ENCODE measurements around the gene CTLA4. TPM values are rescaled to one million over a fixed set of nuclear protein-coding genes. Genes with fewer than 3 reads are reported as not detected.
"Not testable (repeated sequence)": the region's sequence is repeated elsewhere in the genome, so short reads cannot be mapped to it uniquely, and the experiment has no call there.

The CTLA4 gene
- total RNA-seq, 1 donor from 2014 or later: not detected

- peaks cover 13% of the 10 kb centered on the region for H3K4me1 Mint-ChIP-seq (ENCODE audit: unreplicated experiment)
- H3K27ac Mint-ChIP-seq: no peak overlapping the region
- H3K4me3 Mint-ChIP-seq: no peak overlapping the region
- no peaks in the 10 kb centered on the region for H3K9me3 Mint-ChIP-seq
- no peak for TF ChIP-seq CTCF (conservative IDR thresholded peaks at IDR 0.05)
- H3K27me3 Mint-ChIP-seq: peaks cover 22% of the 10 kb centered on the region
- DNase-seq (ENCODE audit: extremely low spot score, unreplicated experiment): no peak
- H3K36me3 Mint-ChIP-seq: no peaks in the 10 kb centered on the region
These were observed 6.5 kb downstream of the CTLA4 start for GRCh38 chr2:203873921-203874631.

GRCh38 chr2:203875471-203875870 lies 7.9 kb downstream of the CTLA4 start:
- Mint-ChIP-seq H3K4me3 (no peak overlapping the region), H3K27me3 (peaks cover 12% of the 10 kb centered on the region), H3K36me3 (no peaks in the 10 kb centered on the region), H3K9me3 (no peaks in the 10 kb centered on the region), H3K27ac (no peak overlapping the region), H3K4me1 (ENCODE audit: unreplicated experiment) (peaks cover 6% of the 10 kb centered on the region)
- DNase-seq (ENCODE audit: extremely low spot score, unreplicated experiment): no peak
- no peak for TF ChIP-seq CTCF (conservative IDR thresholded peaks at IDR 0.05)

DNA sequence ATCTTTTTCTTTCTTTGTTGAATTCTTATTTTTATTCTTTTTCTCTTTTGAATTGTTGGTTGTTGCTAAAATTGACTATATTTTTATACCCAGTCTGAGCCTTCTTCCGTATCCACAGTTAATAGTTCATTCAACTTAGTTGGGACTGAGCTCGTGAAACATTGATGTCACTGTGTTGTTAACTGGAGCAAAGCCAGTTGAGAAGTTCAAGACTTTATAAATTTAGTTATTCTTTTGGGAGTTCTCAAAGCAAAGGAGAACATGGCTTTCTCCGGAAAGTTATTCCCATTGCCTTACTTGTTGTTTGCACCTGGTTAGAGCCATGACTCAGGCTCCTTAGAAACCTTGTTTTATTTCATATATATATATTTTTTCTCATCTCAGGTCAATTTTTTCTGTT lies 8.8 kb downstream of the CTLA4 start:
- Mint-ChIP-seq H3K4me3 (no peak overlapping the region), H3K27me3 (peaks cover 8% of the 10 kb centered on the region), H3K4me1 (ENCODE audit: unreplicated experiment) (peaks cover 6% of the 10 kb centered on the region), H3K36me3 (no peaks in the 10 kb centered on the region), H3K9me3 (no peaks in the 10 kb centered on the region), H3K27ac (no peak overlapping the region)
- no peak for TF ChIP-seq CTCF (conservative IDR thresholded peaks at IDR 0.05)
- no peak for DNase-seq (ENCODE audit: extremely low spot score, unreplicated experiment)

DNA sequence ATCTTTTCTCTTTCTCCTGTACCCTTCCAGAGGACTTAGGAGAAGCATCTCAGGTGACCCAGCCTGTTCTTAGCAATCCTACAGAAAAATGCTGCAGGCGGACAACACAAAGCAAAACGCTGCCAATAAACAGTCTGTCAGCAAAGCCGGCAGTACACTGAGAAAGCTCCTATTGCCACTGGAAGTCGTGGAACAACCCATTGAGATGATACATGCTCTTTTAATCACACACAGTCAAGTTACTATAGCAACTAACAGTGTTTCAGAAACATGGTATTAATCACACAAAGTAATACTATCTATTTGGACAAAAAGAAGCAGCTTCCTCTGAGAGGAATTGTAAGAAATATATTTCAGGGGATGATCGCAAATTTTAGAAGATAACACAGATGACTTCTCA lies 10.5 kb downstream of the CTLA4 start:
- Mint-ChIP-seq H3K36me3 (no peaks in the 10 kb centered on the region), H3K27me3 (peaks cover 4% of the 10 kb centered on the region), H3K4me1 (ENCODE audit: unreplicated experiment) (peaks cover 6% of the 10 kb centered on the region), H3K4me3 (no peak overlapping the region), H3K27ac (no peak overlapping the region), H3K9me3 (no peaks in the 10 kb centered on the region)
- TF ChIP-seq CTCF (conservative IDR thresholded peaks at IDR 0.05): no peak
- DNase-seq (ENCODE audit: extremely low spot score, unreplicated experiment): no peak

GRCh38 chr2:203880557-203881125 lies 13.1 kb downstream of the CTLA4 start:
- Mint-ChIP-seq H3K36me3 (no peaks in the 10 kb centered on the region), H3K4me3 (no peak overlapping the region), H3K4me1 (ENCODE audit: unreplicated experiment) (peaks cover 6% of the 10 kb centered on the region), H3K27ac (no peak overlapping the region), H3K9me3 (no peaks in the 10 kb centered on the region), H3K27me3 (peaks cover 4% of the 10 kb centered on the region)
- TF ChIP-seq CTCF (conservative IDR thresholded peaks at IDR 0.05): no peak
- DNase-seq (ENCODE audit: extremely low spot score, unreplicated experiment): no peak

DNA sequence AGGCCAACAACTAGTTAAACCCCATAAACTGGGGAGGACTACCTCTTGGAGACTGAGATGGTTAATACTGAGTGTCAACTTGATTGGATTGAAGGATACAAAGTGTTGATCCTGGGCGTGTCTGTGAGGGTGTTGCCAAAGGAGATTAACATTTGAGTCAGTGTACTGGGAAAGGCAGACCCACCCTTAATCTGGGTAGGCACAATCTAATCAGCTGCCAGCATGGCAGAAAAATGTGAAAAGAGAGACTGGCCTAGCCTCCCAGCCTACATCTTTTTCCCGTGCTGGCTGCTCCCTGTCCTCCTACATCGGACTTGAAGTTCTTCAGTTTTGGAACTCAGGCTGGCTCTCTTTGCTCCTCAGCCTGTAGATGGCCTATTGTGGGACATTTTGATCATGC lies 13.6 kb downstream of the CTLA4 start:
- H3K27me3 Mint-ChIP-seq; H3K4me1 Mint-ChIP-seq (ENCODE audit: unreplicated experiment): not testable (repeated sequence)

More for the DNA sequence above, 13.6 kb downstream of the CTLA4 start:
- not testable (repeated sequence) for H3K36me3 Mint-ChIP-seq; H3K27ac Mint-ChIP-seq; H3K4me3 Mint-ChIP-seq; H3K9me3 Mint-ChIP-seq; DNase-seq (ENCODE audit: extremely low spot score, unreplicated experiment)
